ENCODE measurements around the gene CEP170B. TPM values are rescaled to one million over a fixed set of nuclear protein-coding genes. Genes with fewer than 3 reads are reported as not detected.
"Not testable (repeated sequence)": the region's sequence is repeated elsewhere in the genome, so short reads cannot be mapped to it uniquely, and the experiment has no call there.

Gene CEP170B
- total and polyA plus RNA-seq, 2 donors: 0.90 to 8.3 TPM

DNA sequence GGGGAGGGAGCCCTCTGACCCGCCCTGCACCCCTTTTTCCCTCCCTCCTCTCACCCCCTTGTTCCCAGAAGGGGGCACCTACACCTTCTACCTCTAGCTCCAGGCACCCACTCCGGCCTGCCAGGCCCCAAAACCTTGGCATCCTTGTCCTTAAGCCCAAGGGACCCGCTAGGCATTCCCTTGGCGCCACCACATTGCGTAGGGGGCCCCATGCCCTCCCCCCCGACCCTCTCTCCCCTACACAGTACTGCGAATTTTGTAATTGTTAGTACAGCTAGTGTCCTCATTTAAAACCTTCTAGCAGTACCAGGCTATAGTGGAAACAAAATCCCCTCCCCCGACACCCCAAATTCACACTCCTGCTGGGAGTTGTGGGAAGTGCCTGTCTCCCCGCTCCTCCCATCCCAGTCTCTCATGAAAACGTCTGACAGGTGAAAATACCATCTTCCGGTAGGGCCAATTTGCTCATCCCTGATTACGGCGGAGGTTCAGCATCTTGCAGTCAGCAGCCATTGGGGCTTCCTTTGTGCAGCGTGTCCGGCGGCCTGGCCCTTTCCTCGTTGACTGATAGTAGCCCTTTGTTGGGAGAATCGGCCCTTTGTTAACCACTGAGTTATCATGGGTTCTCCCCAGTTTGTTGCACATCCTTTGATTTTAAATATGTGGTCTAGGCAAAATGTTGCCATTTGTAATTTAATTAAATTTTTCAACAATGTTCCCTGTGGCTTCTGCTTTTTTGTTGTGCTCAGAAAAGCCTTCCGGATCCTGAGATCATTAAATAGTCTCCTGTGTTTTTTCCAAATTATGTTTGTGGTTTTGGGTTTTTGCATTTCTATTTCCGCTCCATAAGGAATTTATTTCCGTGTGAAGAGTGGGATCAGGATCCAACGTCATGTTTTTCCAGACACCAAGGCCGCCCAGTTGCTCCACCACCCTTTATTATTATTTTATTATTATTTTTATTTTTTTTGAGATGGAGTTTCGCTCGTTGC is 7.9 kb upstream of the CEP170B start:
- H3K36me3 ChIP-seq (ENCODE audit: control insufficient read depth in 2 of 2, insufficient read depth in 2 of 2, low read length in 1 of 2): no peaks in the 10 kb centered on the region
- peaks cover 0 to 23% of the 10 kb centered on the region in 2 donors for H3K27me3 ChIP-seq (ENCODE audit: control insufficient read depth in 2 of 2, insufficient read depth in 1 of 2, low read length in 1 of 2)
- H3K9me3 ChIP-seq (ENCODE audit: control insufficient read depth in 2 of 2, insufficient read depth in 1 of 2, low read length in 1 of 2): peaks cover 0 to 1% of the 10 kb centered on the region in 2 donors
- no peaks in the 10 kb centered on the region for H3K4me1 ChIP-seq (ENCODE audit: control insufficient read depth in 2 of 2, insufficient read depth in 2 of 2, low read length in 2 of 2)
- WGBS: 82% methylated on average over 25 of the region's 25 CpGs
- no peak for DNase-seq (ENCODE audit: low read depth in 6 of 9, low spot score in 9 of 9)
- no peak overlapping the region for H3K27ac ChIP-seq (ENCODE audit: low read depth in 1 of 2, low read length in 1 of 2)
- no peak overlapping the region for H3K4me3 ChIP-seq (ENCODE audit: low read length in 2 of 2)

DNA sequence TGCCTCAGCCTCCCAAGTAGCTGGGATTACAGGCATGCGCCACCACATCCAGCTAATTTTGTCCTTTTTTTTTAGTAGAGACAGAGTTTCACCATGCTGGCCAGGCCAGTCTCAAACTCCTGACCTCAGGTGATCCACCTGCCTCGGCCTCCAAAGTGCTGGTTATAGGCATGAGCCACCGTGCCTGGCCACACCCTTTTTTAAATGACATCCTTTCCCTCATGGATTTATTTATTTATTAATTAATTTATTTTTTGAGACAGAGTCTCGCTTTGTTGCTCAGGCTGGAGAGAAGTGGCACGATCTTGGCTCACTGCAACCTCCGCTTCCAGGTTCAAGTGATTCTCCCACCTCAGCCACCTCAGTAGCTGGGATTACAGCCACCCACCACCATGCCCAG is 7.1 kb upstream of the CEP170B start:
- H3K36me3 ChIP-seq (ENCODE audit: control insufficient read depth in 2 of 2, insufficient read depth in 2 of 2, low read length in 1 of 2); H3K27ac ChIP-seq (ENCODE audit: low read depth in 1 of 2, low read length in 1 of 2); H3K9me3 ChIP-seq (ENCODE audit: control insufficient read depth in 2 of 2, insufficient read depth in 1 of 2, low read length in 1 of 2); H3K4me3 ChIP-seq (ENCODE audit: low read length in 2 of 2); DNase-seq (ENCODE audit: low read depth in 6 of 9, low spot score in 9 of 9); H3K4me1 ChIP-seq (ENCODE audit: control insufficient read depth in 2 of 2, insufficient read depth in 2 of 2, low read length in 2 of 2): not testable (repeated sequence)
- peaks cover 3 to 25% of the 10 kb centered on the region in 2 donors for H3K27me3 ChIP-seq (ENCODE audit: control insufficient read depth in 2 of 2, insufficient read depth in 1 of 2, low read length in 1 of 2)
- WGBS: 96% methylated on average over 6 of the region's 6 CpGs

GRCh38 chr14:104858811-104859426 is 6.1 kb upstream of the CEP170B start:
- H3K4me3 ChIP-seq (ENCODE audit: low read length in 2 of 2): no peak overlapping the region
- peaks cover 0 to under 1% of the 10 kb centered on the region in 2 donors for H3K4me1 ChIP-seq (ENCODE audit: control insufficient read depth in 2 of 2, insufficient read depth in 2 of 2, low read length in 2 of 2)
- 82% methylated on average over 8 of the region's 8 CpGs for WGBS
- DNase-seq (ENCODE audit: low read depth in 6 of 9, low spot score in 9 of 9): no peak
- peaks cover 0 to 1% of the 10 kb centered on the region in 2 donors for H3K9me3 ChIP-seq (ENCODE audit: control insufficient read depth in 2 of 2, insufficient read depth in 1 of 2, low read length in 1 of 2)
- H3K36me3 ChIP-seq (ENCODE audit: control insufficient read depth in 2 of 2, insufficient read depth in 2 of 2, low read length in 1 of 2): no peaks in the 10 kb centered on the region
- no peak overlapping the region for H3K27ac ChIP-seq (ENCODE audit: low read depth in 1 of 2, low read length in 1 of 2)
- peaks cover 13 to 30% of the 10 kb centered on the region in 2 donors for H3K27me3 ChIP-seq (ENCODE audit: control insufficient read depth in 2 of 2, insufficient read depth in 1 of 2, low read length in 1 of 2)

DNA sequence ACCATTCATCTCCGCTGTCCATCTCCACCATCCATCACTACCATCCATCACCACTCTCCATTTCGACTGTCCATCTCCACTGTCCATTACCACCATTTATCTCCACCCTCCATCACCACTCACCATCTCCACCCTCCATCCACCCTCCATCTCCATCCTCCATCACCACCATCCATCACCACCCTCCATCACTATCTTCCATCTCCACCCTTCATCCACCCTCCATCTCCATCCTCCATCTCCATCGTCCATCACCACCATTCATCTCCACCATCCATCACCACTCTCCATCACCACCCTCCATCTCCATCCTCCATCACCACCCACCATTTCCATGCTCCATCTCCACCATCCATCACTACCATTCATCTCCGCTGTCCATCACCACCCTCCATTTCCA is 5.2 kb upstream of the CEP170B start:
- Histone ChIP-seq H3K4me1 (ENCODE audit: control insufficient read depth in 2 of 2, insufficient read depth in 2 of 2, low read length in 2 of 2) (peaks cover 3 to 8% of the 10 kb centered on the region in 2 donors), H3K9me3 (ENCODE audit: control insufficient read depth in 2 of 2, insufficient read depth in 1 of 2, low read length in 1 of 2) (peaks cover 0 to 1% of the 10 kb centered on the region in 2 donors), H3K27me3 (ENCODE audit: control insufficient read depth in 2 of 2, insufficient read depth in 1 of 2, low read length in 1 of 2) (peaks cover 23 to 38% of the 10 kb centered on the region in 2 donors), H3K4me3 (ENCODE audit: low read length in 2 of 2) (no peak overlapping the region), H3K36me3 (ENCODE audit: control insufficient read depth in 2 of 2, insufficient read depth in 2 of 2, low read length in 1 of 2) (no peaks in the 10 kb centered on the region), H3K27ac (ENCODE audit: low read depth in 1 of 2, low read length in 1 of 2) (no peak overlapping the region)
- DNase-seq (ENCODE audit: low read depth in 6 of 9, low spot score in 9 of 9): no peak
- 98% methylated on average over 4 of the region's 4 CpGs for WGBS

- Histone ChIP-seq H3K4me1 (ENCODE audit: control insufficient read depth in 2 of 2, insufficient read depth in 2 of 2, low read length in 2 of 2) (peaks cover 5 to 8% of the 10 kb centered on the region in 2 donors), H3K27me3 (ENCODE audit: control insufficient read depth in 2 of 2, insufficient read depth in 1 of 2, low read length in 1 of 2) (peaks cover 27 to 40% of the 10 kb centered on the region in 2 donors), H3K9me3 (ENCODE audit: control insufficient read depth in 2 of 2, insufficient read depth in 1 of 2, low read length in 1 of 2) (peaks cover 0 to 1% of the 10 kb centered on the region in 2 donors), H3K27ac (ENCODE audit: low read depth in 1 of 2, low read length in 1 of 2) (no peak overlapping the region), H3K36me3 (ENCODE audit: control insufficient read depth in 2 of 2, insufficient read depth in 2 of 2, low read length in 1 of 2) (no peaks in the 10 kb centered on the region), H3K4me3 (ENCODE audit: low read length in 2 of 2) (no peak overlapping the region)
- no peak for DNase-seq (ENCODE audit: low read depth in 6 of 9, low spot score in 9 of 9)
Measured at GRCh38 chr14:104860414-104860813, 4.7 kb upstream of the CEP170B start.

GRCh38 chr14:104863131-104863862 is 1.8 kb upstream of the CEP170B start:
- Histone ChIP-seq H3K27ac (ENCODE audit: low read depth in 1 of 2, low read length in 1 of 2) (no peak overlapping the region), H3K4me3 (ENCODE audit: low read length in 2 of 2) (no peak overlapping the region), H3K27me3 (ENCODE audit: control insufficient read depth in 2 of 2, insufficient read depth in 1 of 2, low read length in 1 of 2) (peaks cover 48 to 56% of the 10 kb centered on the region in 2 donors), H3K9me3 (ENCODE audit: control insufficient read depth in 2 of 2, insufficient read depth in 1 of 2, low read length in 1 of 2) (peaks cover 0 to 1% of the 10 kb centered on the region in 2 donors), H3K4me1 (ENCODE audit: control insufficient read depth in 2 of 2, insufficient read depth in 2 of 2, low read length in 2 of 2) (peaks cover 8 to 9% of the 10 kb centered on the region in 2 donors), H3K36me3 (ENCODE audit: control insufficient read depth in 2 of 2, insufficient read depth in 2 of 2, low read length in 1 of 2) (no peaks in the 10 kb centered on the region)
- DNase-seq (ENCODE audit: low read depth in 6 of 9, low spot score in 9 of 9): no peak
- 81% methylated on average over 13 of the region's 13 CpGs for WGBS

DNA sequence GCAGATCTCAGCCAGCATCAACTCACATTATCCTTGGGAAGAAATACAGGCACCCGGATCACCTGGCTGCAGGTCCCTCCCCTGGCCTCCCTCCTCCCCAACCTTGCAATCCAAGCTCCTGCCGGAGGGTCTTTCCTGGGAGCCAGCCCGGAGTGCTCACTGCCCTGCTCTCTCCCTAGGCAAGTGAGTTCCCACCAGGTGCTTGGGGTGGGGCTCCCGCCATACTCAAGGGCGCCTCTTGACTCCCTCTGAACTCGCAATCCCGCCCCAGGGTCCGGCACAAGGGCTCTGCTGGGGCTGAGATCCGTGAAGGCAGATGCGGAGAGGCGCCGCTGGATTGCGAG is 1.2 kb upstream of the CEP170B start:
- DNase-seq (ENCODE audit: low read depth in 6 of 9, low spot score in 9 of 9): no peak
- peaks cover 8 to 9% of the 10 kb centered on the region in 2 donors for H3K4me1 ChIP-seq (ENCODE audit: control insufficient read depth in 2 of 2, insufficient read depth in 2 of 2, low read length in 2 of 2)
- H3K27ac ChIP-seq (ENCODE audit: low read depth in 1 of 2, low read length in 1 of 2): no peak overlapping the region
- no peaks in the 10 kb centered on the region for H3K36me3 ChIP-seq (ENCODE audit: control insufficient read depth in 2 of 2, insufficient read depth in 2 of 2, low read length in 1 of 2)
- peaks cover 48 to 61% of the 10 kb centered on the region in 2 donors for H3K27me3 ChIP-seq (ENCODE audit: control insufficient read depth in 2 of 2, insufficient read depth in 1 of 2, low read length in 1 of 2)
- H3K4me3 ChIP-seq (ENCODE audit: low read length in 2 of 2): no peak overlapping the region
- H3K9me3 ChIP-seq (ENCODE audit: control insufficient read depth in 2 of 2, insufficient read depth in 1 of 2, low read length in 1 of 2): peaks cover 0 to 1% of the 10 kb centered on the region in 2 donors
- 12% methylated on average over 13 of the region's 13 CpGs for WGBS

GRCh38 chr14:104864267-104865080 is 594 bp upstream of the CEP170B start:
- Histone ChIP-seq H3K4me1 (ENCODE audit: control insufficient read depth in 2 of 2, insufficient read depth in 2 of 2, low read length in 2 of 2) (peaks cover 8 to 9% of the 10 kb centered on the region in 2 donors), H3K4me3 (ENCODE audit: low read length in 2 of 2) (peak overlapping the region; percentile 10 to 58), H3K27ac (ENCODE audit: low read depth in 1 of 2, low read length in 1 of 2) (peak overlapping the region in 1 of 2 donors; percentile 55), H3K27me3 (ENCODE audit: control insufficient read depth in 2 of 2, insufficient read depth in 1 of 2, low read length in 1 of 2) (peaks cover 48 to 67% of the 10 kb centered on the region in 2 donors), H3K9me3 (ENCODE audit: control insufficient read depth in 2 of 2, insufficient read depth in 1 of 2, low read length in 1 of 2) (peaks cover 0 to 1% of the 10 kb centered on the region in 2 donors), H3K36me3 (ENCODE audit: control insufficient read depth in 2 of 2, insufficient read depth in 2 of 2, low read length in 1 of 2) (no peaks in the 10 kb centered on the region)
- DNase-seq (ENCODE audit: low read depth in 6 of 9, low spot score in 9 of 9): no peak
- WGBS: 4% methylated on average over 70 of the region's 70 CpGs

Measured in thymus (tissue), 11 donors.